ENCODE measurements around the gene PHF12.

GRCh38 chr17:28955408-28955807 is 4.1 kb upstream of the PHF12 start:
- no peak for TF ChIP-seq POLR2A (IDR thresholded peaks at IDR 0.05; ENCODE audit: low read depth, low read length)
- TF ChIP-seq POLR2AphosphoS5 (IDR thresholded peaks at IDR 0.05; ENCODE audit: low read depth, low read length) = no peak
